Activated CD4-positive, alpha-beta T cell treated with anti-CD3 and anti-CD28 coated beads for 24 hours (primary cell): ENCODE data around the gene SUPT16H.
"Not testable (repeated sequence)": the region's sequence is repeated elsewhere in the genome, so short reads cannot be mapped to it uniquely, and the experiment has no call there.

Experiments used
- DNase-seq, 2 donors: peaks; one replicate each; pipeline ENCODE4 v3.0.0-alpha.2; 2020; ENCODE audit warnings: low read depth in 2 of 2

SUPT16H gene

DNA sequence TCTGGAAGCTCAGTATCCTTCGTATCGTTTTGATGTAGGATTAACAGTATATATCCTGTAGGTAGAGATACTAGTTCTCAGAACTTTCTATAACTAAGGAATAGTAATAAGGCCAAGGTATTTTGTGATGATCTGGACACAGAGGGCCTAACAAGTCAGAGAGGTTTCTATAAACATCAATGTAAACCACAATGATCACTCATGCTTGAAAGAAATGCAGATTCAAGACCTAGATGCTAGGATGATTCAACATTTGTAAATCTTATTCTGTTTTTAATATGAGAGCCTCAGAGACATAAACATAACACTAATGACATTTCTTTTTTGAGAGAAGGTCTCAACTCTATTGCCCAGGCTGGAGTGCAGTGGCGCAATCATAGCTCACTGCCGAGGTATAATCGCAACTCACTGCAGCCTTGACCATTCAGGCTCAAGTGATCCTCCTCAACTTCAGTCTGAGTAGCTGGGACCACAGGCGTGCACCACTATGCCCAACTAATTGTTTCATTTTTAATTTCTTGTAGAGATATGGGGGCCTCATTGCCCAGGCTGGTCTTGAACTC, 16.2 kb downstream of the SUPT16H start:
- DNase-seq = no peak

DNA sequence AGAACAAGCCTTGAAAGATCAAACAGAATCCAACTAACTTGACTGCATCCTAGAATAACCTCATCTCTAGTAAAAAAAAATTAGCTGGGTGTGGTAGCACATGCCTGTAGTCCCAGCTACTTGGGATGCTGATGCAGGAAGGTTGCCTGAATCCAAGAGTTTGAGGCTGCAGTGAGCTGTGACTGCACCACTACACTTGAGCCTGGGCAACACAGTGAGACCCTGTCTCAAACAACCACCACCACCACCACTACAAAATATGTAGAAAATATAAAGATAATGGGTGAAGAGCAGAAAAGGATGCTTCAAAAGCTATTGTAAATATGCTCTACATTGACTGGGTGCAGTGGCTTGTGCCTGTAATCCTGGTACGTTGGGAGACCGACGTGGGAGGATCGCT, 27.3 kb downstream of the SUPT16H start:
- no peak for DNase-seq

DNA sequence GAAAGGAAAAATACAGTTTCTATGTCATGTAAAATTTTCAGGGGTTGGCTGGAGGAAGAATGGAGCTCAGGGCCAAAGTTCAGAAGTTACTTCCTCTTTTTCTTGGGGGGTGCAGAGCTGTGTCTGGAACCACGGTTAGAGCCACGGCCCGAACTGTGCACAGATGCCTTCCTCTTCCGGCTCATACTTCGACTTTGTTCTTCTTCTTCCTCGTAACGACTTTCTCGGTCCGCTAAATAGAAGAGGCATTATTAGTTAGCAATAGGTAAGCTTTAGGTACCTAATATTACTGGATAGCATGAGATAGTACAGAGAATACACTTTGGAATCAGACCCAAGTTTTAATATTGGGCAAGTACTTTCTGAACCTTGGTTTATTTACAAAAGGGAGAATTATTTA, 31.2 kb downstream of the SUPT16H start:
- DNase-seq = no peak

DNA sequence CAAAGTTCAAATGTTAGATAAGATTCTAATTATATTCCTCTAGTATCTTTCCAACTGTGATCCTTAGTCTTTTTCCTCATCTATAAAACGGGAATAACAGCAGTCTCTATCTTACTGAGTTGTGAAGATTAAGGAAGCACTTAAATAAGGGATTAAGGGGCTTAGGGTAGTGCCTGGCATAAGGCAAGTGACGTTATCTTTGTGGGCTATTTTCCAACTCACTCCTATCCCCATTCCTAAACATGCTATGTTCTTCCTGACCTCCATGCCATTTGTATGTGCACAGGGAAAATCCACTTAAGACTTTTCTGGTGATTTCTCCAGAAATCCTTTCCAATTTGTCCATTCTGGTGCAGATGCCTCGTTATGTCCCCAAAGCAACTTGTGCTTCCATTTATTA, 33.3 kb downstream of the SUPT16H start:
- DNase-seq = no peak

DNA sequence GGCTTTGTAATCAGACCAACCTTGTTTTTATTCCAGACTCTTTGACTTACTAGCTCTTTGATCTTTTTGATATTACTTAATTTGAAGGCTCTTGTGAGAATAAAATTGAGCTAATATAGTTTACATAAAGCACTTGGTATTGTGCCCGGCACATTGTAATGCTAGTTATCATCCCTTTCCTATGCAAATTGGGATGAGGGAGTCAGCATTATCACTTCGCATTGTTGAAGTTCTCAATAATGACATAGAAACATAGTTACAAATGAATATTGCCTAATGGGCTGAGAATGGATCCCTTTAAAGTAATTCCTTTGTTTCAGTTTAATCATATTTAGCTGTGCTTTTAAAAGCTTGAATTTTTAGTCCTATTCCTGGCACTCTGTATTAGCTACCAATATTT, 36.6 kb downstream of the SUPT16H start:
- no peak for DNase-seq

DNA sequence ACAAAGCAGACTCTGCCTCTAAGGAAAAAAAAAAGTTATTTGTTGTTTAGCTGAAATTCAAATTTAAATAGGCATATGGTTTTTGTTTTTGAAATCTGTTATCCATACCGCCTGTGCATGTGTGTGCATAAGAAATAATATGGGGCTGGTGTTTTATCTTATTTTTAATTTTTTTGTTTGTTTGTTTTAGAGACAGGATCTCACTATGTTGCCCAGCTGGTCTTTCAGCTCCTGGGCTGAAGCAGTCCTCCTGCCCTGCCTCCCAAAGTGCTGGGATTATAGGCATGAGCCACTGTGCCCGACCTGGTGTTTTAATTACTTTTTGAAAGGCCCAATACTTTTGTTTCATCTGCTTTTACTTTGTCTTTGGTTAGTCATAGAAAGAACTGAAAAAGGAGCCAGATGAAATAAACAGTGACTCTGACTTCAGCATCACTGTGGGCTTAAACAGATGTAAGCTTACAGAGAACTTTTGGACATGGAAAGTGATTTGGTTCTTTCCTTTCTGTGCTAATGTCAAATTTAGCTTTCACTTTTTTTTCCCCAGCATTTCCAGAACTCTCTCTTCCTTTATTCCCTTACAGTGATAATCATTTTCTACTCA, 37.2 kb downstream of the SUPT16H start:
- DNase-seq = no peak

DNA sequence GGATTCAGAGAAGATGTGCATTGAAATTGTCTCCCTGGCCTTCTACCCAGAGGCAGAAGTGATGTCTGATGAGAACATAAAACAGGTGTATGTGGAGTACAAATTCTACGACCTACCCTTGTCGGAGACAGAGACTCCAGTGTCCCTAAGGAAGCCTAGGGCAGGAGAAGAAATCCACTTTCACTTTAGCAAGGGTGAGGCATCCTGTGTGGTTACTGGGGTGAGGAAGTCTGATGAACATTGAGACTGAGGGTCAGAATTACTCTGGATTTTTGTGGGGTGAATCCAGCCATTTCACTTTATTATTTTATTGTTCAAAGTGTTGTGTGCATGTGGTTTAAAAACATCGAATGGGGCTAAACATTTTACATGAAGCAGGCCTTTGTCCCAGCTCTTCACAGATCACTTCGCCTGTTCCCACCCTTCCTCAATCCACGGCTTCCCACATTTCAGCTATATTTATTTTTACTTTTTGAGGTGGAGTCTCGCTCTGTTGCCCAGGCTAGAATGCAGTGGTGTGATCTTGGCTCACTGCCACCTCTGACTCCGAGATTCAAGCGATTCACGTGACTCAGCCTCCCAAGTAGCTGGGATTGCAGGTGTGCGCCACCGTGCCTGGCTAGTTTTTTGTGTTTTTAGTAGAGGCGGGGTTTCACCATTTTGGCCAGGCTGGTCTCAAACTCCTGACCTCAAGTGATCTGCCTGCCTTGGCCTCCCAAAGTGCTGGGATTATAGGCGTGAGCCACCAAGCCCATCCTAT, 40.6 kb downstream of the SUPT16H start:
- no peak for DNase-seq

DNA sequence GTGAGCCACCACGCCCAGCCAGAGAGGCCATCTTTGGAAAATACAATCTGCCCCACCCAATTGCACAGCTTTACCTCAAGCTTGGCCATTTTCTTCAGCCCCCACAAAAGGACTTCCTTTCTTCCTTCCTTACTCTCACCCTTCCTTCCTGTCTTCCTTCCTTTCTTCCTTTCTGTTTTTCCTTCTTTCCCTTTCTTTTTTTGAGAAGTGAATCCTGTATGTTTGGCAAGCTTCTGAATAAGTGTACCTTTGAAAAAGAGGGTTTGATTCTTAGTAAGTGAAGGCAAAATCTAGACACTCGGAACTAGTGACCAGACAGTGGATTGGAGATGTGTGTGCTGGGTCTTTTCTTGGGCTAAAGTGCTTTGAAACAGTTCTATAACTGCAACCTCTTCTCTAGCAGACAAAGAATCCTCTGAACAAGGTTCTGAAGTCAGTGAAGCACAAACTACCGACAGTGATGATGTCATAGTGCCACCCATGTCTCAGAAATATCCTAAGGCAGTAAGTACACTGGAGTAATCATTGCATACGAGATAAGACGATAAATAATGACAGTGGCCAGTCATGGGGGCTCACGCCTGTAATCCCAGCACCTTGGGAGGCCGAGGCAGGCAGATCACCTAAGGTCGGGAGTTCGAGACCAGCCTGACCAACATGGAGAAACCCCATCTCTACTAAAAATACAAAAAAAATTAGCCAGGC, 49.5 kb downstream of the SUPT16H start:
- no peak for DNase-seq

DNA sequence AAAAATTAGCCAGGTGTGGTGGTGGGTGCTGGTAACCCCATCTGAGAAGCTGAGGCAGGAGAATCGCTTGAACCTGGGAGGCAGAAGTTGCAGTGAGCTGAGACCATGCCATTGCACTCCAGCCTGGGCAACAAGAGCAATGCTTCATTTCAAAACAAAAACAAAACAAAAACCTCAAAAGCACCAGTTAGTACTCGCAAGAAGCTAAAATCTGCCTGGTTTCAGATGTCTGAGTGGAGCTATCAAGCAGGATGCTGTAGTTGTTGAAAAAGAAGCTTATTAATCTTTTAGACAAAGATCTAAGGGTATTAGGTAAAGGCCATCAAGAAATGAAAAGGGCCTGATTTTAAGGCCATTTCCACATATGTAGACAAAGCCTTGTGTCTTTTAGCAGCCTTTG, 50.9 kb downstream of the SUPT16H start:
- DNase-seq = no peak

DNA sequence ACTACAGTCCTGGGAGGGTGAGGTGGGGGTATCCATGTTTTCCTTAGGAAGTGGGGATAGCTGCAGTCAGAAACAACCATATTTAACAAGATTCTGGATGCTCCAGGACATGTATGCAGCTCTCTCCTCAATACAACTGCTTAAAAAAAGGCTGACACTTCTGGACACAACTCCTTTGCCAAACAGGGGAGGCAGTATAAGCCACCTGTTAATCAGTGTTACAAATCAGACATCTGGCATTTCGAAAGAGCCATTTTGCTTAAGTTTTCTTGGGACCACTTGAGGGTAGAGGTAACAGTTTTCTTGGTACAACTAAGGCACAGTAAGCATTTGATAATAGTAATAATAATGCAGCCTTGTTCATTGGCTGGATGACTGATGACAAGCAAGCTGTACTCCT, 56.8 kb downstream of the SUPT16H start:
- no peak for DNase-seq

DNA sequence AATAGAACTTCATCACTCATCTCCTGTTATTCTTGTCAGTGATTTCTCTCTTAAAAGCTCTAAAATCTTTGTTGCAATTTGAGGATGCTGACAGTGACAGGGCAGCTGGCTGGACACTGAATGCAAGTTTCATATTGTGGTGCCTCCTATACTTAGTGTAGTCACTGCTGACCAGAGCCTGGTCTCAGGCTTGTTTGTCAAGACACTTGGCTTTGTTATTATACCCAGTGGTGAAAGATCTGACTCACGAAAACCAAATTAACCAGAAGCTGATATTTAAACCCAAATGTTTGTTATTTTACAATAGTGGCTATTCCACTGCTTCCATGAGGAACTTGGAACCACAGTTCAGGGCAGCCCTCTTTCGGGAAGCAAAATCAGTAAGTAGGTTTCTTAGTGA, 61.1 kb downstream of the SUPT16H start:
- no peak for DNase-seq

DNA sequence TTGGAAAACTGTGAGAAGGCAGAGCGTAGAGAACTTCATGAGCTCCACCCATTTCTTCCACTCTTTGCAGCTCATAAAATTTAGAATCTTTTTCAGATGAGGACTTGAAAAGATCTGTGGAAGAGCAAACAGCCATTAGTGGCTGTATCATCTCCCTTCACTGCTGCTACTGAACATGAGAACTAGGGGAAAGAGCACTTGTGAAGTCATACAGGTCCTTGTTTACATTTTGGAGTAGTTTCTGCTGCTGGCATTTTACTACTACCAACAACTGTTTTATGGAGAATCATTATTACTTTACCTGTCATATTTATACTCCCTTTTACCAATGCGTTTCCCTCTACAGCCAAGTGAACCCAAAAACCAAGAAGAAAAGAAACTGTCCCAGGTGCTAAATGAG, 62.9 kb downstream of the SUPT16H start:
- DNase-seq = no peak

DNA sequence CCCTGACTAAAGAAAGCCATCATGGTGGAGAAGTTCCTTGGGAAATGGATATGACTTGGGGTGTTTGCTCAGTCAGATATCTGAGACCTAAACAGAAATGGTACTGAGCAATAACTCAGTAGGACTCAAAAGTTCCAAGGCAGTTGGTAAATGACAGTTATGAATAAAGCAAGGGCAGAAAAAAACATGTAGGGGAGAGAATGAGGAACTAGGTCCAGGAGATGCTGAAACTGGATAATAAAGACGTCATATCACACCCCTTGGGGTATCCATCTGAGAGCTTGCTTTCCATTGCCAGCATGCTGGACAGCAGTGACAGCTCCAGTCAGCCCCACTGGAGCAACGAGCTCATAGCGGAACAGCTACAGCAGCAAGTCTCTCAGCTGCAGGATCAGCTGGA, 66.4 kb downstream of the SUPT16H start:
- no peak for DNase-seq

DNA sequence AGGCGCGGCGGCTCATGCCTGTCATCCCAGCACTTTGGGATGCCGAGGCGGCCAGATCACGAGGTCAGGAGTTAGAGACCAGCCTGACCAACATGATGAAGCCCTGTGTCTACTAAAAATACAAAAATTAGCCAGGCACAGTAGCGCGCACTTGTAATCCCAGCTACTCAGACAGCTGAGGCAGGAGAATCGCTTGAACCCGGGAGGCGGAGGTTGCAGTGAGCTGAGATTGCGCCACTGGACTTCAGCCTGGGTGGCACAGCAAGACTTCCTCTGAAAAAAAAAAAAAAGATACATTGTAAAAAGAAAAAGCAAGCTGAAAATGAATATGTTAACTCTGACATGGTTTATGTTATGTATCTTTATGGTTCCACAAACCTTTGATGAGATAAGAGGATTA, 70.3 kb downstream of the SUPT16H start:
- DNase-seq = no peak

DNA sequence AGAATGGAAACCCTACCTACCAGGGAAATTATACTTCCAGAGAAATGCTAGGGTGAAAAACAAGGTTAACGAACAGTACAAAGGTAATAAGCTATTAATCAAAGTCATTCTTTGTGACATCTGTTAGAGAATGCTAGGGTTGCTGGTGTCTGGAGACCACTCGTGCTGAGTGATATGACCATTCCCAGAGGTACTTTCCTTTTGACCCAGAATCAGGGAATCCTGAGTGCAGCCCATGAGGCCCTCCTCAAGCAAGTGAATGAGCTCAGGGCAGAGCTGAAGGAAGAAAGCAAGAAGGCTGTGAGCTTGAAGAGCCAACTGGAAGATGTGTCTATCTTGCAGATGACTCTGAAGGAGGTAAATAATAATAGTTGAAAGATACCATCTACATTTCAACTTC, 72.2 kb downstream of the SUPT16H start:
- no peak for DNase-seq

DNA sequence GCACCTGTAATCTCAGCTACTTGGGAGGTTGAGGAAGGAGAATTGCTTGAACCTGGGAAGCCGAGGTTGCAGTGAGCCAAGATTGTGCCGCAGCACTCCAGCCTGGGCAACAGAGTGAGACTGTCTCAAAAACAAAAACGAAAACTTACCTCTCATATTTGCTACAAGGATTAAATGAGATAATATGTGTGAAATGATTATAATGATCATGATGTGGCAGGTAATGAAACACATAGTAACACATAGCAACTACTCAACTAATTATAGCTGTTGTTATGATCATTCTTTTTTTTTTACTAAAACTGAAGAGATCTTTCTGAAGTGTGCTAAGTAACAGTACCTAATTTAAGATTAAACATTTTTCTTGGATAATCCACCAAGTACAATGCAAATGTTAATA, 73.9 kb downstream of the SUPT16H start:
- no peak for DNase-seq

DNA sequence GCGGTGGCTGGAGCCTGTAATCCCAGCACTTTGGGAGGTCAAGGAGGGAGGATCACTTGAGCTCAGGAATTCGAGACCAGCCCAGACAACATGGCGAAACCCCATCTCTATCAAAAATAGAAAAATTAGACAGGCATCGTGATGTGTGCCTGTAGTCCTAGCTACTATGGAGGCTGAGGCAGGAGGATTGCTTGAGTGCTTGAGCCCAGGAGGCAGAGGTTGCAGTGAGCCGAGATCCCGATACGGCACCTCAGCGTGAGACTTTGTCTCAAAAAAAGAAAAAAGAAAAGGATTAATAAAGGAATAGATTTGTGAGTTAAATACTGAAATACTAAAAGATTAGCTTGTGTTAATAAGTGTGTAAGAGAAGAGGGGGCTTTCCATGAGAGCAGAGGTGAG, 74.6 kb downstream of the SUPT16H start:
- no peak for DNase-seq

DNA sequence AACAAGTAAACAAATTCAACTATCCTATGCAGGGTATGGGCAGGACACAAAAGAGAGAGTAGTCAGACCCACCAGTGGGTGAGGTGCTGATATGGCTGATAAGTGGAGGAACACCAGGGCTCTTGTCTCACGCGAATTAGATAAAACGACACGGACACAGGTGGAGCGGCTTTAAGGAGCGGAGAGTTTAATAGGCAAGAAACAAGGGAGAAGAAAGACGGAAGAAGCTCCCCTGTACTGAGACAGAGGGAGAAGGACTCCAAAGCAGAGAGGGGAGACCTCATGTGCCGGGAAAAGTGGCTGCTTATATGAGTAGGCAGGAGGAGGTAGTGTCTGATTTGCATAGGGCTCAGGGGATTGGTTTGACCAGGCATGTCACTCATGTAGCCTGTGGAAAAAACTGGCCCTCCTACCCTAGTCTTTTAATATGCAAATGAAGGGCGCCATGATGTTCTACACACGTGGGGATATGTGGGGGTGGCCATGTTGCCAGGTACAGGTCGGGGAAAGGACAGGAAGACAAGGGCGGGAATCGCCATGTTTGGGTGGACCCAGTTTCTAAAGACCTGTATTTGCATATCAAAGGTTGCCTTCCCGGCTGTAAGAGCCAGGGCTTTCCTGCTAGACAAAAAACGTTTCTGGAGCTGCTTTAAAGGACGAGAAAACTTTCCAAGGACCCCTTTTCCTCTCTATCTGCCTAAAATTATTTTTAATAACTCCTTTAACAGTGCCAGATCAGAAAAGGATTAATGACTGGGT, 75.2 kb downstream of the SUPT16H start:
- DNase-seq = peak; percentile 59 to 68

DNA sequence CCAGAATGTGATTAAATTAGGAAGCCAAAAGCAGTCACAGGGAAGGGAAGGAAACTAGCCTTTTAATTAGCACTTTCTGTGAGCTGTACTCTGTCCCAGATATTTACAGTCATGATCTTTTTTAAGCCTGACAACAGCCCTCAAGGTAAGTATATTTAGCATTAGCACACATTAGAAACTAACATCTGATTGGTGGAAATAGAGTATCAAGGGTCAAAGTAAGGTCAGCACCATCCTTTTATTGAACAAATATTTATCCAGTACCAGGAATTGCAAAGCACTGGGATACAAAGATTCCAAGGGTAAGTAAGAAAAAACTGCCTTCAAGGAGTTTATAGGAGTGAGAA, 75.7 kb downstream of the SUPT16H start:
- DNase-seq = no peak

DNA sequence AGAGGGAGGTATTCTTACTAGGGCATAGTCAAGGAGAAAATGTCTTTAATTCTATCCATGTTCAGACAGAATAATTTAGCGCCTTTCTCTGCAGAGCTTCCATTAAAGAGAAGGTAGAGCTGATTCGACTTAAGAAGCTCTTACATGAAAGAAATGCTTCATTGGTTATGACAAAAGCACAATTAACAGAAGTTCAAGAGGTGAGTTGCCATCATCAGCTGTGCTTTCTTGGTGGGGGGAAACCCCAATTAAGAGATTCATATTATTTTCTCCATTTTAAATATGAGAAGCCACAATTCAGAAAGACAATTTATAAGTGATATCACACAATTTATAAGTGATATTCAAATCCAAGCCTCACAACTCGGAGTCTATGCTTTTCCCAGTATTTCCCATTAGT, 76.2 kb downstream of the SUPT16H start:
- no peak for DNase-seq

DNA sequence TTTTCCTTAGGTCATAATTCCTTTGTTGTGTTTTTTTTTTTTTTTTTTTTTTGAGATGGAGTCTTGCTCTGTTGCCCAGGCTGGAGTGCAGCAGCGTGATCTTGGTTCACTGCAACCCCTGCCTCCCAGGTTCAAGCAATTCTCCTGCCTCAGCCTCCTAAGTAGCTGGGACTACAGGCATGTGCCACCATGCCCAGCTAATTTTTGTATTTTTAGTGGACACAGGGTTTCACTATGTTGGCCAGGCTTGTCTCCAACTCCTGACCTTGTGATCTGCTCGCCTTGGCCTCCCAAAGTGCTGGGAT, 81.0 kb downstream of the SUPT16H start:
- DNase-seq = not testable (repeated sequence)

DNA sequence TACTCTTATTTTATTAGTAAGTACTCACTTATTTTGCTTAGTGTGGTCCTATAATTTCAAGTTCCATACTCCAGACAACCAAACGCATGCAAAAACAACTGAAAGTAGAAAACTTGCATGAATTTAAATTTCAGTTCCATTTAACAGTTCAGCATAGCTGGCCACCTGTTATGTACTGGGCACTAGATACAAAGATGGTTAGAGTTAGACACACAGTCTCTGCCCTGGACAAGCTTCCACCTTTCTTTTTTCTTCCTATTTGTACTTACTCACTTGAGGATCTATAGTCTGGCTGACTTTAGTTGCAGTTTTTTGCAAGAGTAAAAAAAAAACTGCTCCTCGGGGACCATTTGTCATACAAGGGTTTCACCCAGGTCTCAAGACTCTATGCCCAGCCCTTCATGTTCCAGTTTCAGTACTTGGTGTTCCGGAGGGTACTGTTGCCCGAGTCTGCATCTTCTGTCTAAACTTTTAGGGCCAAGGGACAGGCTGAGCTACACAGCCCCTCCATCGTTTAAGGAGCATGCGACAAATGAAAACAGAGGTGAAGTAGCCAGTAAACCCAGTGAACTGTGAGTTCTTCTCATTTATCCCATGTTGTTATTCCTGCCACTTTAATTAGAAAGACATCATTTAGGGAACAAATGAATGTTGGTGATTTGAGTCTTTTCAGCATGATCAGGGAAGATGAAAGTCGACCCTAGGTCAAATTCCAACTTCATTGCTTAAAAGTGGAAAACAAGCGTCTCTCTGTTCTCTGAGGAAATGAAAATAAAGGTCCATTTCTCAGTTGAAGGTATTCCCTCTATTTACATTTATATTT, 81.6 kb downstream of the SUPT16H start:
- DNase-seq = no peak
